Subcutaneous adipose tissue (tissue), 4 donors: Measurements from ENCODE around the gene LSMEM2. TPM values are rescaled to one million over a fixed set of nuclear protein-coding genes. Genes with fewer than 3 reads are reported as not detected.

Source experiments
- CTCF ChIP-seq: fragments of 450-650 bp; IDR thresholded peaks from one replicate; pipeline ENCODE4 v1.5.1; 2016; ENCODE audit warnings: low read depth, mild to moderate bottlenecking, control low read depth, antibody characterized with exemption, moderate library complexity
- total RNA-seq, 4 donors: library from RNA; depleted of rRNA; stranded (reverse); fragments of >200 nt; gene quantifications; one replicate each; pipeline ENCODE4 v1.1.0, GENCODE V29; 2016

Gene LSMEM2
- total RNA-seq, 4 donors from 2014 or later, result not detected

GRCh38 chr3:50295553-50296431 lies 16.9 kb downstream of the LSMEM2 start:
- no peak for TF ChIP-seq CTCF

GRCh38 chr3:50296721-50297383 lies 18.0 kb downstream of the LSMEM2 start:
- TF ChIP-seq CTCF, result no peak

- TF ChIP-seq CTCF, result no peak
Observed at GRCh38 chr3:50297384-50297775, 18.5 kb downstream of the LSMEM2 start.

GRCh38 chr3:50297896-50298725 lies 19.2 kb downstream of the LSMEM2 start:
- TF ChIP-seq CTCF, result no peak

GRCh38 chr3:50298836-50299637 lies 20.1 kb downstream of the LSMEM2 start, which contains the start of the genes HYAL3 and NAA80:
Gene HYAL3 (minus strand): TSS chr3:50299405. CDS start chr3:50295602, 3,803 bp downstream.
Gene NAA80 (minus strand): TSS chr3:50299405. CDS start chr3:50297463, 1,942 bp downstream.
- TF ChIP-seq CTCF, result no peak

GRCh38 chr3:50299638-50299928 lies 20.7 kb downstream of the LSMEM2 start:
- no peak for TF ChIP-seq CTCF
